IMR-90 (cell line): ENCODE results near the gene TMTC2. TPM values are rescaled to one million over a fixed set of nuclear protein-coding genes. Genes with fewer than 3 reads are reported as not detected.

Experiments used
- ATAC-seq: fragments of 200-7000 bp; cut with Tn5 transposase; 2 replicates; pipeline ENCODE4 v1.9.1; 2020; ENCODE audit warnings: low read depth, mild to moderate bottlenecking, moderate library complexity
- BruUV-seq: library from RNA; stranded (reverse); fragments of 400-500 nt; replicated peaks from 2 replicates; lab custom pipeline; 2021; lab: Mats Ljungman, UMichigan
- CTCF ChIA-PET: fragments of 300-600 bp; formaldehyde crosslinking; extraction: SDS; loops from one replicate; lab custom pipeline; 2021; ENCODE audit warnings: antibody characterized with exemption; lab: Yijun Ruan, JAX
- POLR2A ChIA-PET: fragments of 300-600 bp; sonication (Branson Sonifier 250); formaldehyde crosslinking; loops from one replicate; lab custom pipeline; 2022; ENCODE audit warnings: antibody characterized with exemption; ENCODE audit not compliant: unreplicated experiment; lab: Charles Lee
- DNase-seq: peaks from one replicate; pipeline ENCODE4 v3.0.0; 2013
- H2AFZ ChIP-seq: replicated peaks from 2 replicates; pipeline ENCODE3; 2013; ENCODE audit warnings: low read length, mild to moderate bottlenecking; ENCODE audit not compliant: poor library complexity
- H2AK5ac ChIP-seq: 2 replicates; pipeline ENCODE4 v1.6.1; 2013; ENCODE audit warnings: low read depth, low read length, inconsistent platforms
- H2AK9ac ChIP-seq: replicated peaks from 2 replicates; pipeline ENCODE3; 2013; ENCODE audit warnings: mild to moderate bottlenecking, low read depth, low read length, moderate library complexity; ENCODE audit not compliant: poor library complexity
- H2BK120ac ChIP-seq: 2 replicates; pipeline ENCODE4 v1.6.1; 2013; ENCODE audit warnings: low read depth, low read length, inconsistent platforms
- H2BK15ac ChIP-seq: 3 replicates; pipeline ENCODE4 v1.6.1; 2013; ENCODE audit warnings: low read depth, low read length, inconsistent platforms
- H2BK20ac ChIP-seq: 2 replicates; pipeline ENCODE4 v1.6.1; 2013; ENCODE audit warnings: low read depth, mild to moderate bottlenecking, inconsistent platforms, low read length, moderate library complexity
- H2BK5ac ChIP-seq: 2 replicates; pipeline ENCODE4 v1.6.1; 2013; ENCODE audit warnings: mild to moderate bottlenecking, low read depth, low read length, inconsistent platforms; ENCODE audit not compliant: poor library complexity, severe bottlenecking
- H3K14ac ChIP-seq: replicated peaks from 2 replicates; pipeline ENCODE4 v1.6.1; 2013; ENCODE audit warnings: low read depth, low read length, inconsistent platforms
- H3K18ac ChIP-seq: 2 replicates; pipeline ENCODE4 v1.6.1; 2013; ENCODE audit warnings: low read depth, low read length, control low read depth
- H3K23ac ChIP-seq: 2 replicates; pipeline ENCODE4 v1.6.1; 2013; ENCODE audit warnings: low read depth, low read length, inconsistent platforms
- H3K27ac ChIP-seq: 2 replicates; pipeline ENCODE4 v1.5.1; 2013; ENCODE audit warnings: mild to moderate bottlenecking, control low read depth, low read length; ENCODE audit not compliant: insufficient read depth
- H3K27me3 ChIP-seq: 2 replicates; pipeline ENCODE4 v1.6.1; 2013; ENCODE audit warnings: low read length; ENCODE audit not compliant: control insufficient read depth, insufficient read depth
- H3K36me3 ChIP-seq: 2 replicates; pipeline ENCODE4 v1.6.1; 2013; ENCODE audit warnings: low read length, mixed read lengths; ENCODE audit not compliant: control insufficient read depth, insufficient read depth
- H3K4ac ChIP-seq: 2 replicates; pipeline ENCODE4 v1.6.1; 2013; ENCODE audit warnings: low read depth, low read length, inconsistent platforms
- H3K4me1 ChIP-seq: 2 replicates; pipeline ENCODE4 v1.6.1; 2013; ENCODE audit warnings: low read length, mixed read lengths; ENCODE audit not compliant: control insufficient read depth, insufficient read depth
- H3K4me2 ChIP-seq: 2 replicates; pipeline ENCODE4 v1.6.1; 2013; ENCODE audit warnings: low read depth, mild to moderate bottlenecking, control low read depth, low read length, moderate library complexity
- H3K4me3 ChIP-seq: 2 replicates; pipeline ENCODE4 v1.5.1; 2013; ENCODE audit warnings: low read depth, mild to moderate bottlenecking, control low read depth, low read length, moderate library complexity; ENCODE audit not compliant: insufficient read depth
- H3K56ac ChIP-seq: 2 replicates; pipeline ENCODE4 v1.6.1; 2013; ENCODE audit warnings: low read length, inconsistent platforms; ENCODE audit not compliant: insufficient read depth; ENCODE audit errors: extremely low read depth
- H3K79me1 ChIP-seq, 2 experiments: 2 replicates each; pipeline ENCODE4 v1.6.1; 2013; ENCODE audit warnings: low read length in 2 of 2, inconsistent platforms in 1 of 2, low read depth in 1 of 2
- H3K9ac ChIP-seq: 2 replicates; pipeline ENCODE4 v1.6.1; 2013; ENCODE audit warnings: low read depth, low read length, control low read depth
- H3K9me1 ChIP-seq: 2 replicates; pipeline ENCODE4 v1.6.1; 2013; ENCODE audit warnings: low read length, inconsistent platforms; ENCODE audit not compliant: insufficient read depth
- H3K9me3 ChIP-seq: 2 replicates; pipeline ENCODE4 v1.6.1; 2013; ENCODE audit warnings: low read length; ENCODE audit not compliant: control insufficient read depth, insufficient read depth
- H4K20me1 ChIP-seq: 2 replicates; pipeline ENCODE4 v1.6.1; 2013; ENCODE audit warnings: low read length, inconsistent platforms; ENCODE audit not compliant: insufficient read depth
- H4K5ac ChIP-seq: 2 replicates; pipeline ENCODE4 v1.6.1; 2013; ENCODE audit warnings: mild to moderate bottlenecking, low read depth, low read length, control low read depth
- H4K8ac ChIP-seq, 2 experiments: 2 replicates each; pipeline ENCODE4 v1.6.1; 2013; ENCODE audit warnings: low read depth in 2 of 2, low read length in 2 of 2, control low read depth in 1 of 2, inconsistent platforms in 1 of 2
- H4K91ac ChIP-seq: 2 replicates; pipeline ENCODE4 v1.6.1; 2013; ENCODE audit warnings: low read depth, low read length, inconsistent platforms; ENCODE audit not compliant: insufficient read depth
- BHLHE40 ChIP-seq: fragments of 150-350 bp; IDR thresholded peaks from 2 replicates; pipeline ENCODE4 v1.6.1; 2016; ENCODE audit warnings: mild to moderate bottlenecking, low read depth, low read length
- CHD1 ChIP-seq: IDR thresholded peaks from 2 replicates; pipeline ENCODE4 v1.6.1; 2012; ENCODE audit warnings: low read depth, low read length, improper control_type of control experiment
- FOS ChIP-seq: fragments of 150-350 bp; IDR thresholded peaks from 2 replicates; pipeline ENCODE4 v1.6.1; 2016; ENCODE audit warnings: low read depth, low read length
- MAZ ChIP-seq: IDR thresholded peaks from 2 replicates; pipeline ENCODE4 v1.6.1; 2012; ENCODE audit warnings: low read depth, mild to moderate bottlenecking, low read length, improper control_type of control experiment, moderate library complexity, borderline replicate concordance
- NFE2L2 ChIP-seq: fragments of 150-350 bp; IDR thresholded peaks from 2 replicates; pipeline ENCODE4 v1.6.1; 2016; ENCODE audit warnings: low read depth, mild to moderate bottlenecking, low read length
- POLR2A ChIP-seq: IDR thresholded peaks from 2 replicates; pipeline ENCODE4 v1.6.1; 2012; ENCODE audit warnings: mild to moderate bottlenecking, low read depth, low read length
- RAD21 ChIP-seq: IDR thresholded peaks from 2 replicates; pipeline ENCODE4 v1.6.1; 2012; ENCODE audit warnings: low read length, improper control_type of control experiment
- RCOR1 ChIP-seq: IDR thresholded peaks from 2 replicates; pipeline ENCODE4 v1.6.1; 2012; ENCODE audit warnings: mild to moderate bottlenecking, low read length, improper control_type of control experiment; ENCODE audit not compliant: insufficient replicate concordance
- RFX5 ChIP-seq: IDR thresholded peaks from 2 replicates; pipeline ENCODE4 v1.8.0; 2012; ENCODE audit warnings: low read depth, mild to moderate bottlenecking, low read length, moderate library complexity
- SMC3 ChIP-seq: fragments of 150-350 bp; IDR thresholded peaks from 2 replicates; pipeline ENCODE4 v1.6.1; 2016; ENCODE audit warnings: low read depth, mild to moderate bottlenecking, antibody characterized with exemption, low read length, moderate library complexity
- USF2 ChIP-seq: fragments of 150-350 bp; IDR thresholded peaks from 2 replicates; pipeline ENCODE4 v1.6.1; 2017; ENCODE audit warnings: mild to moderate bottlenecking, antibody characterized with exemption, low read length, low read depth
- WGBS, 2 experiments: methylation state at CpG; one replicate each; pipeline versions ENCODE4 v1.1.5 to v1.1.7; 2013; ENCODE audit warnings: missing lambda C conversion rate in 2 of 2; ENCODE audit not compliant: insufficient read length in 1 of 2; ENCODE audit errors: extremely low coverage in 2 of 2; 5-methylcytosine and 5-hydroxymethylcytosine counted together
- dilution Hi-C: fragments of 300-500 bp; cut with HindIII; formaldehyde crosslinking; loops from one replicate; pipeline ENCODE4 v1.14.3; 2018; ENCODE audit warnings: low sequenced_read_pairs; ENCODE audit not compliant: unreplicated experiment
- in situ Hi-C: fragments of 300-500 bp; cut with MboI; formaldehyde crosslinking; loops from 3 replicates; pipeline ENCODE4 v1.14.3; 2019; ENCODE audit warnings: low sequenced_read_pairs, inconsistent platforms, mixed read lengths
- intact Hi-C: fragments of 100-400 bp; cut with micrococcal nuclease; formaldehyde crosslinking; loops from 2 replicates; pipeline ENCODE4 v1.10.0; 2022
- polyA plus RNA-seq, 3 experiments: library from polyadenylated mRNA; depleted of rRNA; stranded (reverse); fragments of >200 nt; gene quantifications; 2 replicates each; pipeline ENCODE4 v1.2.3, GENCODE V29; 2012; ENCODE audit warnings: low replicate concordance in 1 of 3
- total RNA-seq: library from RNA; depleted of rRNA; stranded (reverse); fragments of >200 nt; gene quantifications from 2 replicates; pipeline ENCODE4 v1.2.3, GENCODE V29; 2012

TMTC2 gene
- total and polyA plus RNA-seq, 2 of the 4 experiments (the other 2 are of a cell fraction), result 0.56 to 1.4 TPM

DNA sequence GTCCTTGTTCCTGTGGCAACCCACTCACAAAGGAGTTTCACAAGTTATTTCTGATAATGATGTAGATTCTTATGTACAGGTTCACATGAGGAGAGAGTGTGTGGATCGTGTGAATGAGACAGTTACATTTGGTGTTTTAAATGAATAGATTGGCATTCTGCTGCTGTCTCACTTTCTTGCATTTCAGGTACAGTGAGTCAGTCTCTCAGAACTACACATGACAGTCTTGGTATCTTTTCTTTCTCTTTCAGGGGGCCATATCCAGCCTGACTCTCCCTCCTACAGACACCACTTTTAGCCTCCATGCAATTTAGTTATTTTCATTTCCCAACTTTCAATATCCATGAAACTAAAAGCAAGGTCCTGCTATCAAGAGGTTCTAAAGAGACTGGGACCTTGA, 19.9 kb upstream of the TMTC2 start:
- ChIA-PET CTCF (no interaction called here), POLR2A (no interaction called here)
- Histone ChIP-seq H3K9me3 (no peaks in the 10 kb centered on the region), H2BK15ac (no peak overlapping the region), H2BK120ac (no peak overlapping the region), H3K27me3 (no peaks in the 10 kb centered on the region), H3K23ac (no peak overlapping the region), H3K9ac (no peak overlapping the region), H3K56ac (no peak overlapping the region), H3K14ac (no peak overlapping the region), H4K20me1 (no peaks in the 10 kb centered on the region), H3K4me1 (no peaks in the 10 kb centered on the region), H2AK5ac (no peak overlapping the region), H3K4me3 (no peak overlapping the region), H2AK9ac (no peak overlapping the region), H4K8ac (no peak overlapping the region), H3K9me1 (no peaks in the 10 kb centered on the region), H2AFZ (no peak overlapping the region), H4K91ac (no peak overlapping the region), H3K4me2 (no peak overlapping the region), H3K4ac (no peak overlapping the region), H3K79me1 (no peaks in the 10 kb centered on the region), H4K5ac (no peak overlapping the region), H3K36me3 (no peaks in the 10 kb centered on the region), H2BK5ac (no peak overlapping the region), H3K27ac (no peak overlapping the region), H2BK20ac (no peak overlapping the region), H3K18ac (no peak overlapping the region)
- BruUV-seq, result no TSS peak
- no peak for ATAC-seq
- in situ Hi-C loops (no loop called here), intact Hi-C loops (no loop called here), dilution Hi-C loops (no loop called here)
- TF ChIP-seq RAD21 (no peak), RFX5 (no peak), SMC3 (no peak), CHD1 (no peak), RCOR1 (no peak), USF2 (no peak), FOS (no peak), POLR2A (no peak), NFE2L2 (no peak), MAZ (no peak), BHLHE40 (no peak)
- no peak for DNase-seq
- WGBS, 2 experiments, result no CpG with 5 or more reads among the region's 1 CpG
